ENCODE data around the gene DDR2.

DDR2 gene

GRCh38 chr1:162822391-162823200 is 190.3 kb downstream of the DDR2 start:
- no peak overlapping the region for H3K27ac ChIP-seq (ENCODE audit: low read length)
- H3K4me3 ChIP-seq (ENCODE audit: low read length) = peak overlapping the region; percentile 84
- DNase-seq (ENCODE audit: low read depth, low spot score) = peak; percentile 54
- no CpG with 5 or more reads among the region's 44 CpGs for WGBS (ENCODE audit: insufficient coverage, insufficient read length)
- H3K9me3 ChIP-seq (ENCODE audit: control insufficient read depth, insufficient read depth, low read length) = no peaks in the 10 kb centered on the region
- H3K36me3 ChIP-seq (ENCODE audit: control insufficient read depth, insufficient read depth, low read length) = no peaks in the 10 kb centered on the region
- H3K4me1 ChIP-seq (ENCODE audit: control insufficient read depth, insufficient read depth, low read length) = peaks cover 2% of the 10 kb centered on the region; the same call in 1 of the 2 replicates
- H3K27me3 ChIP-seq (ENCODE audit: control insufficient read depth, insufficient read depth, low read length) = no peaks in the 10 kb centered on the region

- H3K9me3 ChIP-seq (ENCODE audit: control insufficient read depth, insufficient read depth, low read length) = no peaks in the 10 kb centered on the region
- no peak overlapping the region for H3K4me3 ChIP-seq (ENCODE audit: low read length)
- H3K27me3 ChIP-seq (ENCODE audit: control insufficient read depth, insufficient read depth, low read length) = no peaks in the 10 kb centered on the region
- H3K36me3 ChIP-seq (ENCODE audit: control insufficient read depth, insufficient read depth, low read length) = no peaks in the 10 kb centered on the region
- no peak for DNase-seq (ENCODE audit: low read depth, low spot score)
- no CpG with 5 or more reads among the region's 3 CpGs for WGBS (ENCODE audit: insufficient coverage, insufficient read length)
- H3K27ac ChIP-seq (ENCODE audit: low read length) = no peak overlapping the region
- H3K4me1 ChIP-seq (ENCODE audit: control insufficient read depth, insufficient read depth, low read length) = peaks cover 2% of the 10 kb centered on the region; the same call in 1 of the 2 replicates
Measured at GRCh38 chr1:162823231-162823630, 191.0 kb downstream of the DDR2 start.

DNA sequence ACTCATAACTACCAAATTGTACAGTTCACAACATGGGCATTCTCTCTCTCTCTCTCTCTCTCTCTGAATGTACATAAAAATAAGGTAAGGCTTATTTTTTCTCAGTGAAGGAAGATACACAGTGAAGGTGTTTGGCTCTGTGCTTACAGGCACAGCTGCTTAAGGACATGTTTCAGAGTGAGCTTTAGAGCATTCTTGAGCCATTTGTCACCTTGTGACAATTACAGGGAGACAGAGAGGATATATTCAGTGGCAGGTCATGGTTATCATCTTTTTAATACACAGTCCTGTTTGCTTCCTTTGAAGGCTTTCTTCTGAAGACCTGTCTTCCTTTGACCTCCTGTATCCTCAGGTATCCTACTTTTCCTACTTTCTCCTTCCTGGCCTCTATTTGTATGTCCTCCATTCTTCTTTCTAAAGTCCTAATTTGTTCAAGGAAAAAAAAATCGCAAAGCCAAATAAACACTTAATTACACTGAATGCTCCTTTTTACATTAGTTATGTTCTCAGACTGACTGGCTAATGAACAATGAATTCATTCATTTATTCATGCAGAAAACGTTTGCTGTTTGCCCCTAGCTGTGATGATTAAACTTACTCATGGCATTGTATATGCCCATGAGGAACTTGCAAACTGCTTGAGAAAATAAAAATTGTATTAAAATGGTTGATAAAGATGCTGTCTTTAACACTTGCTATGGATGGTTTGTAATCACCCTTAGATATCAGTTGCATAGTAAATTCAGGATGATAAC is 191.7 kb downstream of the DDR2 start:
- no peaks in the 10 kb centered on the region for H3K27me3 ChIP-seq (ENCODE audit: control insufficient read depth, insufficient read depth, low read length)
- H3K9me3 ChIP-seq (ENCODE audit: control insufficient read depth, insufficient read depth, low read length) = no peaks in the 10 kb centered on the region
- no CpG with 5 or more reads among the region's 2 CpGs for WGBS (ENCODE audit: insufficient coverage, insufficient read length)
- H3K4me3 ChIP-seq (ENCODE audit: low read length) = no peak overlapping the region
- no peak overlapping the region for H3K27ac ChIP-seq (ENCODE audit: low read length)
- DNase-seq (ENCODE audit: low read depth, low spot score) = no peak
- peaks cover 2% of the 10 kb centered on the region; the same call in 1 of the 2 replicates for H3K4me1 ChIP-seq (ENCODE audit: control insufficient read depth, insufficient read depth, low read length)
- no peaks in the 10 kb centered on the region for H3K36me3 ChIP-seq (ENCODE audit: control insufficient read depth, insufficient read depth, low read length)

DNA sequence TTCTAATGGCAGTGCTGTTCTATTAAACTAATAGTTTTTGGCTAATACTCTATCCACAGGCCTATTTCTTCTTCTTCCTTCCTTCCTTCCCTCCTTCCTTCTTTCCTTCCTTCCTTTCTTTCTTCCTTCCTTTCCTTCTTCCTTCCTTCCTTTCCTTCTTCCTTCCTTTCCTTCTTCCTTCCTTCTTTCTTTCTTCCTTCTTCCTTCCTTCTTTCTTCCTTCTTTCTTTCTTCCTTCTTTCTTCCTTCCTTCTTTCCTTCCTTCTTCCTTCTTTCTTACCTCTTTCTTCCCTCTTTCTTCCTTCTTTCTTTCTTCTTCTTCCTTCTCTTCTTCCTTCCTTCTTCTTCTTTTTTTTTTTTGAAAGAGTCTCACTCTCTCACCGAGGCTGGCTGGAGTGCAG is 197.0 kb downstream of the DDR2 start:
- no CpG with 5 or more reads among the region's 1 CpG for WGBS (ENCODE audit: insufficient coverage, insufficient read length)
- H3K27ac ChIP-seq (ENCODE audit: low read length) = no peak overlapping the region
- H3K27me3 ChIP-seq (ENCODE audit: control insufficient read depth, insufficient read depth, low read length) = no peaks in the 10 kb centered on the region
- no peak for DNase-seq (ENCODE audit: low read depth, low spot score)
- H3K4me1 ChIP-seq (ENCODE audit: control insufficient read depth, insufficient read depth, low read length) = no peaks in the 10 kb centered on the region
- no peak overlapping the region for H3K4me3 ChIP-seq (ENCODE audit: low read length)
- H3K9me3 ChIP-seq (ENCODE audit: control insufficient read depth, insufficient read depth, low read length) = no peaks in the 10 kb centered on the region
- no peaks in the 10 kb centered on the region for H3K36me3 ChIP-seq (ENCODE audit: control insufficient read depth, insufficient read depth, low read length)

- no peak overlapping the region for H3K4me3 ChIP-seq (ENCODE audit: low read length)
- DNase-seq (ENCODE audit: low read depth, low spot score) = no peak
- WGBS (ENCODE audit: insufficient coverage, insufficient read length) = no CpG with 5 or more reads among the region's 3 CpGs
- H3K36me3 ChIP-seq (ENCODE audit: control insufficient read depth, insufficient read depth, low read length) = no peaks in the 10 kb centered on the region
- no peaks in the 10 kb centered on the region for H3K27me3 ChIP-seq (ENCODE audit: control insufficient read depth, insufficient read depth, low read length)
- no peaks in the 10 kb centered on the region for H3K9me3 ChIP-seq (ENCODE audit: control insufficient read depth, insufficient read depth, low read length)
- H3K4me1 ChIP-seq (ENCODE audit: control insufficient read depth, insufficient read depth, low read length) = no peaks in the 10 kb centered on the region
- no peak overlapping the region for H3K27ac ChIP-seq (ENCODE audit: low read length)
Measured at GRCh38 chr1:162832470-162832869, 200.2 kb downstream of the DDR2 start.

- no peak for DNase-seq (ENCODE audit: low read depth, low spot score)
- Histone ChIP-seq H3K27me3 (ENCODE audit: control insufficient read depth, insufficient read depth, low read length) (no peaks in the 10 kb centered on the region), H3K27ac (ENCODE audit: low read length) (no peak overlapping the region), H3K9me3 (ENCODE audit: control insufficient read depth, insufficient read depth, low read length) (no peaks in the 10 kb centered on the region), H3K36me3 (ENCODE audit: control insufficient read depth, insufficient read depth, low read length) (no peaks in the 10 kb centered on the region), H3K4me3 (ENCODE audit: low read length) (no peak overlapping the region), H3K4me1 (ENCODE audit: control insufficient read depth, insufficient read depth, low read length) (no peaks in the 10 kb centered on the region)
- no CpG with 5 or more reads among the region's 3 CpGs for WGBS (ENCODE audit: insufficient coverage, insufficient read length)
Measured at GRCh38 chr1:162835157-162835899, 203.1 kb downstream of the DDR2 start.

Measured in iPS DF 6.9 (cell line).